HG03558 (cell line): ENCODE measurements around the gene CFAP20.

ENCODE experiments used
- ATAC-seq: cut with Tn5 transposase; IDR thresholded peaks from one replicate; pipeline ENCODE4 v1.9.1; 2021; ENCODE audit warnings: moderate number of reproducible peaks; ENCODE audit not compliant: unreplicated experiment; ENCODE audit errors: extremely low read depth

CFAP20 gene

DNA sequence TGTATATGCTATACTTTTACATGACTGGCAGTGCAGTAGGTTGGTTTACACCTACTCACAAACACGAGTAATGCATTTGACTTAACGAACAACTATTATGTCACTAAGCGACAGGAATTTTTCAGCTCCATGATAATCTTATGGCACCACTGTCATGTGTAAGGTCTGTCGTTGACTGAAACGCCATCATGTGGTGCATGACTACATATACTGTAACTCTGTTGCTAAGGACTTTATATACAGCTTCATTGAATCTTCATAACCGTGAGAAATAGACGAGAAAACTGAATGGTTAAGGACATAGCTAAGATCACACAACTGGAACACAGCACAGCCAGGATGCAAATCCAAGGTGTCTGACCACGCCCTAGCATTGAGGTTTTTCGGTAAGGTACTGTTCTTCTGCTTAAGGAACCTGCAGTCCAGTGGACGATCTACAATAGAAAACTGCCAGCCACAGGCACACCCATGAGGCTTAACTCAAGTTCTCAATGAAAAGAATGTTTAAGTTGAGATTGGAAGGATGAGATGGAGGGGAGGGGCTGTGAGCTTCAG is 3.3 kb downstream of the CFAP20 start:
- ATAC-seq: no peak

DNA sequence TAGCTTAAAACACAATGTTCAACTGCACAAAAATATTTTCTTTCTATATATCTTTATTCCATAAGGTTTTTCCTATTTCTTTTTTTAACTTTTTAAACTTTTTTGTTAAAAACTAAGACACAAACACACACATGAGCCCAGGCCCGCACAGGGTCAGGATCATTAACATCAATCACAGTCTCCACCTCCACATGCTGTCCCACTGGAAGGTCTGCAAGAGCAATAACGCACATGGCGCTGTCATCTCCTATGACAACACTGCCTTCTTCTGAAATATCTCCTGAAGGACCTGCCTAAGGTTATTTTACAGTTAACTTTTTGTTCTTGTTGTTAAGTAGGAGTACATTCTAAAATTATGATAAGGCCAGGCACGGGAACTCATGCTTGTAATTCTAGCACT is 4.1 kb downstream of the CFAP20 start:
- ATAC-seq: no peak

DNA sequence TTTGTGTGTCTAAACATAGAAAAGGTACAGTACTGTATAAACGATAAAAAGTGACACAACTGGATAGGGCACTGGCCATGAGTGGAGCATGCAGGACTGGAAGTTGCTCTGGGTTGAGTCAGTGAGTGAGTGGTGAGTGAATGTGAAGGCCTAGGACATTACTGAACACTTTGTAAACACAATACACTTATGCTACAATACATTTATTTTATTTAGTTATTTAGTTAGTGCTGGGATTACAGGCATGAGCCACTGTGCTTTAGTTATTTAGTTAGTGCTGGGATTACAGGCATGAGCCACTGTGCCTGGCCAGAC is 4.6 kb downstream of the CFAP20 start:
- no peak for ATAC-seq

DNA sequence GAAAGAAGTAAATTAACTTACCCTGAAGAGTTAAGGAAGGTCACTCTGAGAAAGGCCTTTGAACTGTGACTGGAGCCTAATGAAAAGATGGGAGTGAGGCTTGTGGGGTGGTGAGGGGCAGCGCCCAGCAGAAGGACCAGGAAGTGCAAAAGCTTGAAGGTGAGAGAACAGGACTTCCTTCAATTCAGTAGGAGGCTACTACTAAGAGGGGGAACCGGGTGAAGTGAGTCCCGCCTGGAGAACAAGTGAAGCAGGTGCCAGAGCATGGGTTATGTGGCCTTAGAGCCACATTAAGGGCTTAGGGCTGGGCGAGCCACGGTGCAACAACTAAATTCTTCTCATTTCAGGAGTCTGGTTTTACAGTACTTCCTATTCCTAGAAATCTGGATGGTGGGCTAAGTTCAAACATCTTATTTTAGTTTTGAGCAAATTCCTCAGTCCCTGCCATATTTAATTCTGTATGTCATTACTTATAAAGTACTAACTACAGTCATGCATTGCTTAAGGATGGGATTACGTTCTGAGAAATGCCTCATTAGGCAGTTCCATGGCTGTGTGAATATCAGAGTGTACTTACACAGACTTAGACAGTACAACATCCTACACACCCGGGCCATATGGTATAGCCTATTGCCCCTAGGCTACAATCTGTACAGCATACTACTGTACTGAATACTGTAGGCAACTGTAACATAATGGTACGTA is 5.1 kb downstream of the CFAP20 start:
- no peak for ATAC-seq

DNA sequence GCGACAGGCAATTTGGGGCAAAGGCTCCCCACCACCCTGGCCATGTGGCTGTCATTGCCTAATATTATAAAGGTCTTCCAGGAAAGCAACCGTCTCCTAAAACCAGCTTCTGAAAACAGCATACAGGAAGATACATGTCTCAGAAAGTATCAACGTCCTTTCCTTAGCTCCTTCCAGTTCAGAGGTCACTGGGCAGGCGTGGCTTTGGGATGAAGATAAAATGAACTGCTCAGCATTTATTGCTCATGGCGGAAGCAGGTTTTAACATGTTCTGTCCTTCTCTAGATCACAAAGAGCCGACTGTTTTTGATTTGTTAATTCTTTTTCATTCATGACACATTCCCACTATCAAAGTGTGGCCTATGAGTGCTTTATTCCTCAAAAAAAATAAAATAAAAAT is 8.0 kb downstream of the CFAP20 start:
- ATAC-seq: no peak

DNA sequence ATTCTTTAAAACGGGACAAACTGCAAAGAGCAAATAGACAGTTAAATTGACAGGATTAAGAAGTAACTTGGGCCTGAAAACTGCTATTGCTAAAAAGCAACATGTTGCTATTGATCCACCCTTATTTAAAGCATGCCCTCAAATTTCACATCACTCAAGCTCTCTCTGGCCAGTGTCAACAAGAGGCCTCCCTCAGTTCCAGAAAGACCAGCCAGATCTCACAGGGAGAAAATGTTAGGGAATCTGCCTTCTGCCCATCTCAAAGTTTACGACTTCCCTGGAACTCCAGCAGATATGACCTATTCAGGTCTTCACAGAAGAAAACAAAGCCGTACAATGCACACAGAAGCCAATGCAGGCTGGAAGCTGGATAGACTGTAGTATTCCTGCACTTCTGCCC is 8.9 kb downstream of the CFAP20 start:
- ATAC-seq: no peak

DNA sequence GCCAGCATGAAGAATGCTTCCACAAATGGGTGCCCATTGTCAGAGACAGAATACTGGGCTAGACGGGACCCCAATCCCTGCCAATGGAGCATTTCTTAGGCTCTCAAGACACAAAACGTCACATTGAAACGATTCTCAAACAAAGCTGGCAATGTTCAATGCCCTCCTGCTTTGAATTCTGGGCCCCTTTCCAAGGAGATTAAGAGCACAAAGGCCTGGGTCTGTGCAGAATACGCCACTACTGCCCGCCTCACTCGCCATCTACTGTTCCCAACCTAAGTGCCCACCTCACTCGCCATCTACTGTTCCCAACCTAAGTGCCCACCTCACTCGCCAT is 9.7 kb downstream of the CFAP20 start:
- no peak for ATAC-seq

DNA sequence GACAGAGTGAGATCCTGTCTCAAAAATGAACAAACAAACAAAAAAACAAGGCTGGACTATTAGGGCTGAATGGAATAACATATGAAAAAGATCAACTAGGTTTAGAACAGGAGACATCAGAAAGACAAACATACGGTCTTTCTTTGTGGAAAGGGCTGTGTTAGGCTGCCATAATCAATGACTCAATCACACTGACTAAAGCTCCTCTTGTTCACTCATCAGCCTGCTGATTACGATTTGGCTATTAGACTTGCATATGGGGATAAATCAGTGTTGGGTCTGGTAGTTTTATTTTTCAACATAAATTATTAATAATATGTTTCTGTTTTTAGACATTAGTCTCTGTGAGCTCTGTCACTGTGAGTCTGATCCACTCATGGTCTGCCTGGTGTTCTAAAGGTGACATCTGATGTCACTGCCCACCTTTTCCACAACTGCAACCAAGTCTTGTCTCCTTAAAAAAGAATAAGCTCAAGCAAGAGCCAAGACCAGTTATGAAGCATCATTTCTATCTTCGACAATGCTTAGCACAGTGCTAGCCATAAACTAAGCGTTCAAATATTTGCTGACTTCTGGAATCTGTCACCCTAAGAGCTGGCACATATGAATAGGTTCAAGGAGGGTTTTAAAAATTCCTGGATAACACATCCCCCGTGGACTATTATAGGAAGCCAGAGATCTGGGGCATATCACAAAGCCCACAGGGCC is 10.2 kb downstream of the CFAP20 start:
- ATAC-seq: no peak

DNA sequence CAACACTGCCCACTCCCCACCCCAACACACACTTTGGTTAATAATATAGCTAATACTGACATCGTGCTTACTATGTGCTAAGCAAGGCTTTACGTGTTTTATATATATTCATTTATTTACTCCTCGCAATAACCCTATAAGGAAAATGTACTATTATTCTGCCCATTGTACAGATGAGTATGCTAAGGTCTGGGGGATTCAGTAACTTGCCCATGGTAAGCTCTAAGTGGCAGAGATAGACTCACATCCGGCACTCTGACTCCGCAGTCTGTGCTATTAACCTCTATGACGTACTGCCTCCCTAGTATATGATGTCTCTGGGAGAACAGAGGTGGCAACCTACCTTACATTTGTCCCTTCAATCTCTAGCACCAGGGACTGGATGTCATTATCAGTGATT is 12.7 kb downstream of the CFAP20 start:
- ATAC-seq: no peak

DNA sequence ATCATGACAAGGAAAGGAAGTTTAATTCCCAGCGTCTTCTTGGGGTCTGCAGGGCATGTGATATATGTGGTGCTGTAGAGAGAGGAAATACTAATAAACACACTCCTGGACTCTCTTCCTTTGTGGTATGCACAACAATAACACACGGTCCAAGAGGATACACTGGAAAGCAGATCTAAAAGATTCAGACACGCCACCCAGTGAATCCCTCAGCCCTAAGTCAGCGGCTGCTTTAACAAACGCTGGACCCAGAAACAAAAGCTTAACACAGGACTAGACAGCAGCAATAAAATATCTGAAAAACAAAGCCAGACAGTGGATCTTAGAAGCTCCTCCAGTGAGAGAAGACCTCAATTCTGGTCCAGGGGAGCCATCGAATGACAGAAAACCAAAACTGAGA is 13.1 kb downstream of the CFAP20 start:
- no peak for ATAC-seq

DNA sequence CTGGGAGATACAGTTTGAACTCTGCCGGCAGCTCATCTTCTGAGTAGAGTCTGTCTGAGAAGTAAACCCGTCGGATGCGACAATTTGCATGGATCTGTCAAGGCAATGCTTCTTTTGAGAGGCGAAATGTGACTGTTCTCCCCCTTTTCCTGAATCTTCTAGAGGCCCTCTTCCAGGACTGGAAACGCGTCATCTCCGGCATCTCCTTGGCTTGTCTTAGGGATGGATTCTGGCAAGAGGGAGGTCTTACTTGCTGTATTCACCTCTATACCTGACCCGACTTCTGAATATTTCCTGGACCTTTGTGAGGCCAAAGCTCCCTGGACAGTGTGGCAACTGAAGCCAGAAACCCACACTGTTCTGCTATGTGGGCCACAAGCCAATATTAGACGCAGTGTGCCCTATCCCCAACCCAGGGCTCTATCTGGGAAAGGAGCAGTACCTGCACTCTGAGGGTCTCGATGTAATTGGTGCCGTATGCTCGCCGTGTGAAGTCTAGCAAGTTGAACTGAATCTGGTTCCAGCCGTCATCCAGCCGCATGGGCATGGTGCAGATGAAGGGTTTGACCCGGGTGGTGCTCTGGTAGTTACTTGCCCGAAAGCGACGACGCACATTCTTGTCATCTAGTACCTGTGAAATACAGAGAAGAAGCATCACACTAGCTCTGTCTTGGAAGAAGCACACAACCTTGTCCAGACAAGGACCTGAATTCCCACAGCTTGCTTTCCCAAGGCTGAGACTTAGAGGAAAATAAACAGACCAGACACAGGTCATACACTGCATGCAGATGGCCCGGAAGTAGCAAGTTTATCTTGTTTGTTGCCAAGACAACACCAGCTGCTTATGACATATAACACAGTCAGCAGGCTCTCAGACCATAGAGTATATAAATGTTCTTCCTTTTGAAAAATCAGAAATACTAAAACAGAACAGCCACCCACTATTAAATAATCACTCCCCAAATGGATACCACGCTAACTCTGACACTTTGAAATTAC is 14.1 kb downstream of the CFAP20 start:
- ATAC-seq: no peak

DNA sequence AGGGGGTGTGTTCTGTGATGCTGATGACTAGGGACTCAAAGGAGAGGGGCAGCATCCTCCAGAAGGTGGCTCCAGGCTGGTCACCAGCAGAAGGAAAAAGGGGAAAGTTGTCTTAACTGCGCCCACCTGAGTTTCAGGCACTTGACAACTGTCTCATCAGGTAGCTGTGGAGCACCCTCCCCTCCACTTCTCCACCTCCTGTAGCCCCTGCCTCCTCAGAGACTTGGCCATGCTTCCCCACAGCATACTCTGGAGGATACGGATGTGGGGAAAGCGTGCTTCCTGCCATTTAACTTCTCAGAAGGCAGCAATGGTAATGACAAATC is 17.9 kb downstream of the CFAP20 start:
- no peak for ATAC-seq

DNA sequence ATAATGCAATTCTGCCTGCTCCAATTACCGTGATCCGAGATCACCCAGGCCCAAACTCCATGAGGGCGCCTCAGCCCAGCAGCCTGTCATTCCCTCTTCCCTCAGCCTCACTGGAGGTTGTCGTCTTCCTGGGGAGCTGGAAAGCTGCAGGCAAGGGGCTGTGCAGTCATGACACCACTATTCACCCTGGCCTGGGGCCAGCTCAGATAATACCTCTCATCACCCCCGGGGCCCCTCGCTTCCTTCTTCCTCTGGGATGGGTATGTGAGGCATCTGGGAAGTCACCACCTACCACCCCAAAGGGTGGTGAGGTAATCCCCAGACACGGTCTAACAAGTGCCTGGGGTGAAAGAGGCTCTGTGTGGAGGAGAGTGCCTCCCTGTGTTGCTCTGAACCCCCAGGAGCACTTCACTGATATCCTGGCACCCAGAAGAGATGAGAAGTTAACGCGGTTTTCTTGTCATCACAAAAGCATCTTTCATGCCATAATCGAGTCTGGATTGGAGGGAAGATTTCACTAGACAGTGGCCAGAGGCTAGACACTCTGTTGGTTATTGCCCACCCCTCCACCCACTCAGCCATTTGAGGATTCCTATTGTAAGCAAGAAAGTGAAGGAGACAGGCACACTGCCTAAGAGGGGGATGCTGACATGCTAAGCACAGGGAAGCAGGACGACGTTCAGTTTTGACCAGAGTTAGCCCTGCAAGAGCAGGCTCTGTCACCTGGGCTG is 18.4 kb downstream of the CFAP20 start:
- ATAC-seq: no peak

DNA sequence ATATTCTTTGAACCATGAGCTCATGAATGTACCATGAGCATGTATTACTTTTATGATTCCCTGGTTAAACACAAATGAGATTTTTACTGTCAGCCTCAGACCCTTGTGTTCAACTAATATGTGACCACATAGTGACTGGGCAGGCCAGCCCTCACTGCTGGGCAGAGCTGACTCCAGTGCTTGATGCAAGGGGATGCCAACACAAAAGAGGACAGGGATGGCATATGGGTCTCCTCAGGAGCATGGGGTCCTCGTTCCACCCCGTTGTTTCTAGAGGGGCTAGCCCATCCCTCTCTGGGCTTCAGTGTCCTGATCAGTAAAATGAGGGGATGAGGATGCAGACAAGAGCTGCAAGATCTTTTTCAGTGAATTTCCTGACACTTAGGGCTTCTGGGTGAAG is 19.3 kb downstream of the CFAP20 start:
- no peak for ATAC-seq

DNA sequence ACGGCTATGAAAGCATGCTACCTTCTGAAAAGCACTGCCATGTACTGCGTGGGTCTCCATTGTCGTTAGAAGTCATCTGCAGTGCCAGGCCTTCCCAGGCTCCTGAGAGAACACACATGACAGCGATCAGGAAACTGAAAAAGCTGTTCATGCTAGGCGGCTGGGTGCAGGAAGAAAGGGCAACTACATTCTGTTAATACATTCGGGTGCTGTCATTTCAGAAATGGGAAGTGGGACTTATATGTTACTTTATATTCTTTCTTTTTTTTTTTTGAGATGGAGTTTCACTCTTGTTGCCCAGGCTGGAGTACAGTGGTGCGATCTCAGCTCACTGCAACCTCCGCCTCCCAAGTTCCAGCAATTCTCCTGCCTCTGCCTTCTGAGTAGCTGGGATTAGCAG is 19.9 kb downstream of the CFAP20 start:
- no peak for ATAC-seq

DNA sequence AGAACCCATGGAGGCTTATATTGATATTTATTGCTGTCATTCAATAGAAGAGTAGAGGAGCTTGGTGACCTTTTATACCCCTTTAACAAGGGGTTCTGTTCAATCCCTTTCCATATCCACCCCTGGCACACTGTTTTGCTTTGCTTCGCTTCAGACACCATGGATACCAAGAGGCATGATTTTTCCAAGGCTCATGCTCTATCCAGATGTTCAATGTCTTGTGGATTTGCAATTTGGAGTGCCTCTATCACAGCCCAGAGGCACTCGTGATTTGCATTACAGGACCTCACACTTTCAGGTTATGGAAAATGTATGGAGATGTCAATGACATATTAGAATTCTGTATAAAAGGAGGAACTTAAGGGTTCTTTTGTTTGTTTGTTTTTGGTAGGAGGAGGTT is 21.5 kb downstream of the CFAP20 start:
- no peak for ATAC-seq

DNA sequence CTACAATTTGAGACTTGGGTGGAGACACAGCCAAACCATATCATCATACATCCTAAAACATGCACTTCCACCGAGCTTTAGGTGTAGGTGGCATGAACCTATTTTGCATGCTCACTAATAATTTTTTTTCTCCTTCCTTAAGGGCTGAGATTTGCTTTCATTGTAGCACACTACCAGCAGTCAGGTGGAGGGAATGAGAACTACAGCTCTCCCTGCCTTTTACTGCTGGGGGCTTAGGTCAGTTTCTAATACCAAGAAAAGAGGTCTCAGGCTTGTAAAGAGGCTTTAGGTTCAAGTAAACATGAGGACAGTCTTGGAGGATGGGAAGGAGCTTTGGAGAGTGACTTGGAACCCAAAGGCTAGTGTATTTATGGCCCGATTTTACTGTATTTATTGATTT is 22.0 kb downstream of the CFAP20 start:
- ATAC-seq: no peak

DNA sequence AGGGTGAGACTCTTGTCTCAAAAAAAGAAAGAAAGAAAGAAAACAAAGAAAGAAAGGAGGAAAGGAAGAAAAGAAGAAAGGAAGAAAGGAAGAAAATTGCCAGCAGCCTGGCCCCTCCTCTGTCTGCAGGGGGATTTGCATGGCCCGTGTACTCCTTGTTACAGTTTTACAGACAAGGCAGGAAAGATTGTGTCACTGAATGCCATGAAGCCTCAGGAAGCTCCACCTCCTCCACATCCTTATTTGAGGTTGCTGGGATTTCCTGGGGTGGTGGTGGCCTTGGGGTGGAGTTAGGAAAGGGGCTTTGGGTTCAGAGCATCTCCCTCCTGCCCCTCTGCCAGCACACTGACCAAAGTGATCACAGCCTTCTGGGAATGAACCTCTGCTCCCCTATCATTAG is 23.6 kb downstream of the CFAP20 start:
- ATAC-seq: no peak

DNA sequence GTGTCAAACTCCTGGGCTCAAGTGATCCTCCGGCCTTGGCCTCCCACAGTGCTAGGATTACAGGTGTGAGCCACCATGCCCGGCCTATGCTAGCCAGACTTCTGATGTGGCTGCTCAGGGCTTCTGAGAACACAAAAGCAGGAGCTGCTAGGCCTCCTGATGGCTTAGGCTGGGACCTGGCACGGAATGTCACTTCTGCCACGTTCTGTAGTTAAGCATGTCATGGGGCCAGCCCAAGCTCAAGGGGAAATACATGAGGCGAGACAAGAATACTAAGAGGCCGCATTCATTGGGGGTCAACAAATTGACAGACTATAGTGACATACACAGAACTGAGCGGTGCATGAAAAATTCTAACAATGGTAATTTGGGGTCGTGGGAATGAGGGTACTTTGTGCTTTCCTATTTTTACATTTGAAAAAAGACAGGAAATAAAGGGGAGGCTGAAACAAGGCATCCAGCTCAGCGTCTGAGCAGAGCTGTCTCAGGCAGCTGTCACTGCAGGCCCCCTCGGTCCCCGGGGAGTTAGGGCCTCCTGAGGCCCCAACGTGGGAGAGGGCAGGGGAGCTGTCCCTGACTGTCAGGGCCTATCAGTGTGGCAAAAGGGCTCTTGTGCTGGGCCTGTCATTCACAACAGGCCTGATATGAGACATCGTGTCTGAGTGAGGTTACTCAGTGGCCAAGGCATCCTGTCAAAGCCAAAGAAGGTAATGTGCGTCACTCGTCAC is 26.4 kb downstream of the CFAP20 start:
- ATAC-seq: no peak

DNA sequence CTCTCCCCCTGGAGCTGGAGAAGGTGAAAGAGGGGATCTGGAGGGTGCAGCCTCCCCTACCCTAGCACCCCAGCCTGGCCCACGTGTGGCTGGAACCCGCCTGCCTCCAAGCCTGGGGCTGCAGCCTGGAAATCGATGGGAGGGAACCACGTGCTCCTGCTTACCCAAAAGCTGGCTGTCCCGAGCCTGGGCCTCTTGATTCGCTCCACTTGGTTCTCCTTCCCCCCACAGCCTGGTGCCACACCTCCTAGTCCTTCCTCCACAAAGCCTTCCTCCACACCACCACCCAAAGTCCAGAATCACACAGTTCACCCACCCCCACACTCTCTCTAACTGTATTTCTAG is 29.3 kb downstream of the CFAP20 start:
- no peak for ATAC-seq
